Measurements from ENCODE around the gene ISM1.

GRCh38 chr20:13207016-13207415 is 14.1 kb upstream of the ISM1 start:
- TF ChIP-seq CTCF (IDR thresholded peaks at IDR 0.05) (no peak), POLR2AphosphoS5 (IDR thresholded peaks at IDR 0.05) (no peak), POLR2A (IDR thresholded peaks at IDR 0.05; ENCODE audit: low read depth) (no peak), EP300 (IDR thresholded peaks at IDR 0.05) (no peak)

All from esophagus muscularis mucosa (tissue), 4 donors.